ENCODE results near the gene CNIH3. TPM values are rescaled to one million over a fixed set of nuclear protein-coding genes. Genes with fewer than 3 reads are reported as not detected.

The CNIH3 gene
- total and polyA plus RNA-seq, 10 of the 15 experiments (the other 5 are each of a cell fraction or from before 2014, with no cell fraction given) = 0.77 to 5.8 (median 1.8) TPM

- SMC1A ChIA-PET (ENCODE audit: uncharacterized antibody, unreplicated experiment) = interaction anchor here (0.7 to 12.0 kb wide), 8 partner anchors 9 to 112 kb away, joined by 3 to 202 read pairs (median 5); no protein-coding TSS in a partner anchor
- POLR2A ChIA-PET = interaction anchor here (0.8 to 3.7 kb wide), 4 partner anchors 8 to 109 kb away, joined by 4 to 22 read pairs (median 4); no protein-coding TSS in a partner anchor
- RAD21 ChIA-PET (ENCODE audit: unreplicated experiment) = interaction anchor here (0.6 to 11.5 kb wide), 6 partner anchors 8 to 244 kb away, joined by 3 to 174 read pairs (median 3); no protein-coding TSS in a partner anchor
- no peaks in the 10 kb centered on the region for H3K27me3 ChIP-seq (replicated peaks in 1 of 2; ENCODE audit: control insufficient read depth in 2 of 2, insufficient read depth in 2 of 2, low read length in 1 of 2)
- FAIRE-seq (no peak), DNase-seq (ENCODE audit: low read depth, low spot score) (no peak), ATAC-seq (no peak)
- no peaks in the 10 kb centered on the region; the same call in 2 of the 3 replicates for H3K9me3 ChIP-seq (replicated peaks; ENCODE audit: control insufficient read depth, insufficient read depth, low read length)
- in situ Hi-C loops (cut with MboI) = no loop called here
- no peak overlapping the region for H3K4me2 ChIP-seq (ENCODE audit: control insufficient read depth, insufficient read depth)
- intact Hi-C loops (cut with micrococcal nuclease; ENCODE audit: unreplicated experiment) = no loop called here
- no peaks in the 10 kb centered on the region for H3K79me2 ChIP-seq (ENCODE audit: control insufficient read depth, insufficient read depth, low read length)
- no peak overlapping the region for H3K4me3 ChIP-seq
- no TSS peak for BruUV-seq (replicated peaks)
- H3K9ac ChIP-seq (ENCODE audit: control insufficient read depth, insufficient read depth, low read length) = no peak overlapping the region
- no peaks in the 10 kb centered on the region for H4K20me1 ChIP-seq (ENCODE audit: control insufficient read depth, insufficient read depth)
- H2AFZ ChIP-seq (ENCODE audit: control insufficient read depth, low read depth, low read length) = no peak overlapping the region
- peaks cover 54% of the 10 kb centered on the region for H3K4me1 ChIP-seq (ENCODE audit: control insufficient read depth, insufficient read depth, low read length)
- no peaks in the 10 kb centered on the region for H3K36me3 ChIP-seq (ENCODE audit: control insufficient read depth in 2 of 2, insufficient read depth in 2 of 2, low read length in 1 of 2)
- TF ChIP-seq SREBF1 (IDR thresholded peaks at IDR 0.05; ENCODE audit: low read length) = no peak
- WGBS (ENCODE audit: insufficient coverage, insufficient replicate concordance, low lambda C conversion rate, missing lambda C conversion rate) = 89% methylated on average over 6 of the region's 6 CpGs
- no peak overlapping the region for H3K27ac ChIP-seq (ENCODE audit: control insufficient read depth, insufficient read depth)
- CTCF ChIA-PET = interaction anchor here (0.6 to 13.5 kb wide), 5 partner anchors 12 to 152 kb away, joined by 3 to 208 read pairs (median 3); no protein-coding TSS in a partner anchor
Measured at GRCh38 chr1:224742349-224742748, 126.2 kb downstream of the CNIH3 start.

- Histone ChIP-seq H3K27ac (ENCODE audit: control insufficient read depth, insufficient read depth) (no peak overlapping the region), H3K9me3 (replicated peaks; ENCODE audit: control insufficient read depth, insufficient read depth, low read length) (no peaks in the 10 kb centered on the region; the same call in 2 of the 3 replicates), H3K9ac (ENCODE audit: control insufficient read depth, insufficient read depth, low read length) (no peak overlapping the region), H3K4me3 (no peak overlapping the region), H4K20me1 (ENCODE audit: control insufficient read depth, insufficient read depth) (no peaks in the 10 kb centered on the region), H3K79me2 (ENCODE audit: control insufficient read depth, insufficient read depth, low read length) (no peaks in the 10 kb centered on the region), H3K4me1 (ENCODE audit: control insufficient read depth, insufficient read depth, low read length) (peaks cover 47% of the 10 kb centered on the region), H2AFZ (ENCODE audit: control insufficient read depth, low read depth, low read length) (no peak overlapping the region), H3K27me3 (replicated peaks in 1 of 2; ENCODE audit: control insufficient read depth in 2 of 2, insufficient read depth in 2 of 2, low read length in 1 of 2) (no peaks in the 10 kb centered on the region), H3K4me2 (ENCODE audit: control insufficient read depth, insufficient read depth) (no peak overlapping the region), H3K36me3 (ENCODE audit: control insufficient read depth in 2 of 2, insufficient read depth in 2 of 2, low read length in 1 of 2) (no peaks in the 10 kb centered on the region)
- in situ Hi-C loops (cut with MboI) (no loop called here), intact Hi-C loops (cut with micrococcal nuclease; ENCODE audit: unreplicated experiment) (no loop called here)
- BruUV-seq (replicated peaks) = no TSS peak
- SMC1A ChIA-PET (ENCODE audit: uncharacterized antibody, unreplicated experiment) = interaction anchor here (1.1 to 11.2 kb wide), 6 partner anchors 8 to 99 kb away, joined by 3 to 135 read pairs (median 4); no protein-coding TSS in a partner anchor
- RAD21 ChIA-PET (ENCODE audit: unreplicated experiment) = interaction anchor here (0.8 to 13.1 kb wide), 4 partner anchors 7 to 179 kb away, joined by 3 to 174 read pairs (median 8); no protein-coding TSS in a partner anchor
- 65% methylated on average over 9 of the region's 9 CpGs for WGBS (ENCODE audit: insufficient coverage, insufficient replicate concordance, low lambda C conversion rate, missing lambda C conversion rate)
- POLR2A ChIA-PET = interaction anchor here (0.6 to 1.2 kb wide), 5 partner anchors 8 to 700 kb away, joined by 3 to 4 read pairs (median 3); no protein-coding TSS in a partner anchor
- TF ChIP-seq CREB1 (IDR thresholded peaks at IDR 0.05; ENCODE audit: low read depth) (no peak), GATAD2B (conservative IDR thresholded peaks at IDR 0.05; ENCODE audit: low read depth) (no peak), HDGF (IDR thresholded peaks at IDR 0.05) (no peak), GABPA (IDR thresholded peaks at IDR 0.05; ENCODE audit: low read depth) (no peak), CUX1 (IDR thresholded peaks at IDR 0.05; ENCODE audit: insufficient replicate concordance, low read depth, low read length) (no peak), ETV6 (conservative IDR thresholded peaks at IDR 0.05 in 1 of 2, IDR thresholded peaks at IDR 0.05 in 1 of 2; ENCODE audit: borderline replicate concordance in 1 of 2, low read depth in 1 of 2) (no peak), KDM1A (IDR thresholded peaks at IDR 0.05; ENCODE audit: borderline replicate concordance) (no peak), ZSCAN29 (IDR thresholded peaks at IDR 0.05) (no peak)
- DNase-seq (ENCODE audit: low read depth, low spot score) = no peak
- FAIRE-seq = no peak
- CTCF ChIA-PET = interaction anchor here (0.9 to 13.5 kb wide), 4 partner anchors 10 to 109 kb away, joined by 3 to 208 read pairs (median 3); no protein-coding TSS in a partner anchor
- ATAC-seq = no peak
Measured at GRCh38 chr1:224743608-224744164, 127.6 kb downstream of the CNIH3 start.

Measured in GM12878 (cell line).